Stimulated activated CD4-positive, alpha-beta T cell treated with anti-CD3 and anti-CD28 coated beads, Interleukin-4, amount 100 ng/mL, for 24 hours (primary cell): ENCODE measurements around the gene SEMA5B.

Source experiments
- DNase-seq: peaks from one replicate; pipeline ENCODE4 v3.0.0-alpha.2; 2020

The SEMA5B gene

GRCh38 chr3:122886251-122886650 lies 141.3 kb downstream of the SEMA5B start:
- DNase-seq, result no peak

GRCh38 chr3:122882361-122882947 lies 145.1 kb downstream of the SEMA5B start:
- no peak for DNase-seq

GRCh38 chr3:122880624-122881023 lies 146.9 kb downstream of the SEMA5B start:
- DNase-seq, result no peak

- DNase-seq, result no peak
Measured at GRCh38 chr3:122880173-122880572, 147.4 kb downstream of the SEMA5B start.

GRCh38 chr3:122875547-122876127 lies 151.9 kb downstream of the SEMA5B start:
- no peak for DNase-seq

- no peak for DNase-seq
Measured at GRCh38 chr3:122873741-122874515, 153.6 kb downstream of the SEMA5B start.

- no peak for DNase-seq
Measured at GRCh38 chr3:122868322-122868721, 159.2 kb downstream of the SEMA5B start.

- no peak for DNase-seq
Measured at GRCh38 chr3:122864498-122864897, 163.1 kb downstream of the SEMA5B start.

GRCh38 chr3:122862381-122862780 lies 165.2 kb downstream of the SEMA5B start:
- DNase-seq, result no peak
